ENCODE results near the gene C5orf52.
"Not testable (repeated sequence)": the region's sequence is repeated elsewhere in the genome, so short reads cannot be mapped to it uniquely, and the experiment has no call there.

The C5orf52 gene

GRCh38 chr5:157722895-157723294 lies 51.6 kb downstream of the C5orf52 start:
- not testable (repeated sequence) for DNase-seq (ENCODE audit: low read depth in 2 of 2)

GRCh38 chr5:157726607-157727006 lies 55.3 kb downstream of the C5orf52 start:
- not testable (repeated sequence) for DNase-seq (ENCODE audit: low read depth in 2 of 2)

- not testable (repeated sequence) for DNase-seq (ENCODE audit: low read depth in 2 of 2)
Observed at GRCh38 chr5:157727858-157728257, 56.5 kb downstream of the C5orf52 start.

Measured in fibroblast of skin of left quadriceps (primary cell).